ENCODE results near the gene BAHD1.

The BAHD1 gene

DNA sequence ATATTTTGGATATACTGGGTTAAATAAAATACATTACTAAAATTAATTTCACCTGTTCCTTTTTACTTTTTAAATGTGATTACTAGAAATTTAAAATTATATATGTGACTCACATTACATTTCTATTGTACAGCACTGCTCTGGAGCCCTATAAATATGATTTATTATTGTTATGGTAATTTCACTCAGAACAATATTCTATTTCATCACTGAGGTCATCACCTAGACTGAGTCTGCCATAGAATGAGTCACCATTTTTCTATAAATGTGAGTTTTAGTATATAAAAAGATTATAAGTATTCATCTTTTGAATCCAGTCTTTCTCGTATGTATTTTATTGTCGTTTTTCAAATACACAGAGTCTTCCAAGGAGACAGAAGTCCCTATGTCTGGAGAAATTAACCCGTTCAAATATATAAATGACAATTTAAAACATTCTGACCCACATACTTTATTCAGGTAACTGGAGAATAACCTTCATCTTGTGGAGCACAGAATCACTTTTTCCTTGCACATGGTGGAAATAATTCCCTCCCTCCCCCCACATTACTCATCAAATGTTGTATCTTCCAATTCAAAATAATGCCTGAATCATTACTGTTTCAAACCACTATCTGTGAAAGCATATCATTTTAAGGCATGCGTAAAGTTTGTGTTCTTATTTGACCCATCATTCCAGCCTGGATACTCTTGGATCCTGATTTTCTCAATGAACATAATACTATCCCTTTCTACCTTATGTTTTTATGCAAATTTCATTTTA lies 60.0 kb downstream of the BAHD1 start:
- no peak for DNase-seq

DNA sequence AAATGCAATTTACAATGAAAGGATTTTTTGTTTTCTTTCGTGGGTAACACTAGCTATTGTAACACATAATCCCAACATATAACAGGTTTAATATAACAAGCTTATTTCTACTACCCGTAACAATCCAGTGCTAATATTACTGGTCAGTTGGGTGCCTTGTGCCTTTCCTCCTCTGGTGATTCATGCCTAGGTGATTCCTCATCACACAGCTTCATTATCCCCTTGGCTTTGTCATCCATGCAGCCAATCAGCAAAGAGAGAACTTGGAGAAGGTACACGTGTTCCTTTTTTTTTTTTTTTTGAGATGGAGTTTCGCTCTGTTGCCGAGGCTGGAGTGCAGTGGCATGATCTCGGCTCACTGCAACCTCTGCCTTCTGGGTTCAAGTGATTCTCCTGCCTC lies 60.7 kb downstream of the BAHD1 start:
- DNase-seq = no peak

DNA sequence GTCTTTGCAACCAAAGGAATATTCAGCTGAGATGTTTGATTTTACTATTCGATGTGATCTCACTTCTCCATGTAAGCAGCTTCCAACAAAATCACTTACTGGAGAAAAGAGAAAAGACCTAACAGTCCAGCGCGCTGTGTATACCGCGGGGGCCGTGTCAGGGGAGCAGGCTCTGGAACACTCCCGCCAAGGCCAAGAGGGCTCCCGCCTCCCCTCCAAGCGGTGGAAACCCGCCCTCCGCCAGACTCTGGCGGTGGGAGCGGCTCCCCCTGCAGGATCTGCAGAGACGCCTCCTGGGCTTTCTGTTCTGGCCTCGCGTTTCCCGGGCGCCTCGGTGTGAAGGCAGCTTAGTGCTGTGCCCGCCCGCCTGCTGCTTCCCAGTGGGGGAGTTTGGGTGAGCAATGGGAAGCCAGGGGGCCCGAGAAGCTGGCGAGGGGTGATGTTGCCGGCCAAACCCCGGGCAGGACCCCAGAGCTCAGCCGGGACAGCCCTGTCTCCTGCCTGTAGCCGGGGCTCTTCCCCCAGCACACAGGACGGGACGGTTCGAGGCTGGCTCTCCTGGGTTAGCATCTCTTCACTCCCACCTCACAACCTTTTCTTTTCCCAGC lies 66.3 kb downstream of the BAHD1 start:
- DNase-seq = peak; percentile 59

DNA sequence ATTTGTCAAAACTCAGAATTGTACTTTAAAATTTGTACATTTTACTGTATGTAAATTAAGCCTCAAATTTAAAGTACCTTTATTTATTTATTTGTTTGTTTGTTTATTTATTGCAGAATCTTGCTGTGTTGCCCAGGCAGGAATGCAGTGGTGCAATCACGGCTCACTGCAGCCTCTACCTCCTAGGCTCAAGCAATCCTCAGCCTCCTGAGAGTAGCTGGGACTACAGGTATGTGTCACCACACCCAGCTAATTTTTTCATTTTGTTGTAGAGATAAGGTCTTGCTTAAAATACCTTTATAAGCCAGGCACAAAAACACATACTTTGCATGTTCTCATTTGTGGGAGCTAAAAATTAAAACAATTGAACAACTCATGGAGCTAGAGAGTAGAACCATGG lies 67.5 kb downstream of the BAHD1 start:
- no peak for DNase-seq

DNA sequence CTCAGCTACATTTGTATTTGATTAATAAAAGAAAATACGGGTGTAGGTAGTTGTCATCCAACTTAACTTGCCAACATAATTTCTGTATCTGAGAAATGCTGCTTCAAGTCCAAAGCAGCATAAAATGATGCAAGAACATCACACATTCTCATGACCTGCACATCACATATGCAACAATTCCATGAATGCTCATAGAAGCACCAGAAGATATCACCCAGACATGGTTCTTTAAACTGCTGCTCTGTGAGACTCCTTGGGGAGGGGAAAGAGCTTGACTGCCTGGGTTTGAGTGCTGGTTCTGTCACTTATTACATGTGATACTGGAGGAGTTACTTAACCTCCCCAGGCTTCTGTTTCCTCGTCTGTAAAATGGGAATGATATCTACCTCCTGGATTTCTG lies 69.4 kb downstream of the BAHD1 start:
- DNase-seq = no peak

DNA sequence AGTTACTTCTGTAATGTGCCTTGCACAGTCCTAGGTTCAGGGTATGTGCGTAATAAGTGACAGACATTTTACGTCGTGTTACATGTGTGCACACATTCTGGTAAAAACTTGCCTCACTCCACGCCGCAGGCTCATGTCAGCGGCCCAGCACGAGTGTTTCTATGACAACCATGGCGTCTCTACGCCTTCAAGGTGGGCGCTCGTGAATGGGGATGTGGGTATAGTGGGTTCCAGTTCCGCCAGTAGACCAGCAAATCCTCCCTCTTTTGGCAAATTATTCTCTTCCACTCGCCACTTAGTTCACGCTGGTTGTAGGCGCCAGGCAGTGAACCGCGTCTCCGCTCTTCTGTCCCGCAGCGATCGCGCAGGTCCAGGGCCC lies 70.3 kb downstream of the BAHD1 start:
- DNase-seq = no peak

DNA sequence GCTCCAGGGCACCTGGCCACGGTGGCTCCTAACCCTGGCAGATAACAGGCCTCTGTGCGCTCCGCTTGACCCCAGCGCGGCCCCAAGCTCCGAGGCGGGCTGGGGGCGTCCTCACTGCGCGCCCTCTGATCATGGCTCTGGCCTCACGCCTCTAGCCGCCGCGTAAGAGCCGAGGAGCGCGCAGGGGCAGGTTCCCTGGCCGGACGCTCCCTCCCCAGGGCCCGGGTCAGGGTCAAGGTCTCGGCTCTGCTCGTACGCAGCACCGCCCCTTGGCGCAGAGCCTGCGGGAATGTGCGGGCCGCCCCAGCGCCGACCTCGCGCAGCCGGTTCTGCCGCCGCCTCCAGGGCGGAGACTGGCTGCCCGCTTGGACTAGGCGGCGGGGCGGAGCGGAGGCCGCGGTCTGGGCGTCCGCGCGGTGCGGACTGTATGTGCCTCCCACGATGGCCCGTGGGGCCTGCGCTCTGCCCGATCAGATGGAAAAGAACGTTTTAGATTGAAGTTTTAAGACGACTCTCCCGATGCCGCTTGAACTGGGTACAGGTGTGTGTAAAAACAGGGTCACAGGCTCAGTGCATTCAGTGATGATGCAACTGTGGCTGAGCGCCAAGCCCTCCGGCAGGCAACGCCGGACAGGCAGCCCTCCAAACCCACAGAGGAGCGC lies 70.8 kb downstream of the BAHD1 start:
- no peak for DNase-seq

DNA sequence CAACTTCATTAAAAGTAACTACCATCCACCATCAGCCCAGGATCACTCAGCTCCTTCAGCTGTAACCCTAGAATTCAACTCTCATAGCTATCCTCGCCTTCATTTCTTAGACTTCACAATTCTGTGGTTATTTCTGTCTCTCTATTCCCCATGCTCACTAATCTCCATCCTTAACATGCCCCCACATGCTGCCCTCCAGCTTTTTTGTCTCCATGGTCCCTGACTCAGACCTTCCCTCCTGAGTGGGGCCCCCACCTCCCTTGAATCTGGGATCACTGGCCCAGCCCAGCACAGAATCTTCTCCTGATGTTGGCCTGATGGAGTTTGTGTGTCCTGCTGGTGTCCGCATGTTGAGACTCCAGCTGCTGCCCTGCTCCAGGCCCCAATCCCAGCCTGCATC lies 71.7 kb downstream of the BAHD1 start:
- DNase-seq = no peak

DNA sequence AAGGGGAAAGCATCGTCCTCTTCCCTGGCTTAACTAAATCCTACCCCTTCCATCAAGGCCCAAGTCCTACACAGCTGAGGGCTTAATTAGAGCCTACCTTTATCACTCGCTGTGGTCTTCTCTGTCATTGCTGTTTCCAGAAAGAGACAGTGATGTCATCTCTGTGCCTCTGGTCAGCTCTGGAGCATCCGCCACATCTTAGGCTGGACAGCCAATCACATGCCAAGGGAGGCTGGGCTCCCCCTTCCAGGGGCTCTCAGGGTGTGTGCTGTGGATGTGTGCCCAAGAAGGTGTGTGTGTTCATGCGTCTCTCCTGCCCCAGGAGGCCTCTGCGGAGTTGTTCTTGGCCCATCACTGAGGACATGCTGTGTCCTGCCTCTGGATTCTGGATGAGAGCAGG lies 72.9 kb downstream of the BAHD1 start:
- no peak for DNase-seq

DNA sequence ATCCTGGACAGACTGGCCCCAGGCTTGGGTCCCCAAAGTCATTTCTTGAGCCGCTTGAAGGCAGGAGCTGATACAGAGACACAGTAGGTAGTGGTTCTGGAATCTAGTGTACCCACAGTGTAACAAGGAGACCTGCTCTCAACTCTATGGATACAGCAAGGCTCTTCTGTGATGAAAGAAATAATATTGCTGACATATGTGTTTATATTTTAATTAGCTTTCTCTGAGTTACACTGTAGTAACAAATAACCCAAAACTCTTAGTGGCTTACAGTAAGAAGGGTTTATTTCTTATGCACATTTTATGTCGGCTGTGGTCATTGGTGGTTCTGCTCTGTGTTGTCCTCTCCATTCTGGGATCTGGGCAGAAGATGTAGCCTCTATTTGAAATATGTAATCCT lies 75.6 kb downstream of the BAHD1 start:
- DNase-seq = no peak

All from stimulated activated CD4-positive, alpha-beta T cell treated with anti-CD3 and anti-CD28 coated beads, Interleukin-12 subunit alpha, Interleukin-12 subunit beta, amount 100 ng/mL, for 4 hours (primary cell).